Neural cell (in vitro differentiated cells): Measurements from ENCODE around the gene ATF6B.

ENCODE experiments used
- CTCF ChIP-seq: fragments of 450-650 bp; IDR thresholded peaks from 2 replicates; pipeline ENCODE4 v1.5.1; 2014; ENCODE audit warnings: antibody characterized with exemption, mild to moderate bottlenecking, moderate library complexity; ENCODE audit not compliant: poor library complexity, severe bottlenecking
- EP300 ChIP-seq: fragments of 450-650 bp; conservative IDR thresholded peaks from 2 replicates; pipeline ENCODE4 v1.6.1; 2014; ENCODE audit warnings: antibody characterized with exemption, mild to moderate bottlenecking, moderate library complexity; ENCODE audit not compliant: poor library complexity, severe bottlenecking
- EZH2 ChIP-seq: fragments of 200-600, 300-800 bp; shearing (Covaris generic), sonication (generic); IDR thresholded peaks from 2 replicates; pipeline ENCODE4 v1.6.1; 2014; ENCODE audit warnings: antibody characterized with exemption, low read length, borderline replicate concordance, mild to moderate bottlenecking; ENCODE audit not compliant: insufficient read depth, poor library complexity, severe bottlenecking
- MXI1 ChIP-seq: fragments of 450-650 bp; conservative IDR thresholded peaks from 2 replicates; pipeline ENCODE4 v1.6.1; 2014; ENCODE audit warnings: antibody characterized with exemption, mild to moderate bottlenecking; ENCODE audit not compliant: poor library complexity, severe bottlenecking
- POLR2AphosphoS5 ChIP-seq: IDR thresholded peaks from 2 replicates; pipeline ENCODE4 v1.6.1; 2012
- REST ChIP-seq: IDR thresholded peaks from 2 replicates; pipeline ENCODE4 v1.6.1; 2012; ENCODE audit warnings: borderline replicate concordance
- SMC3 ChIP-seq: fragments of 450-650 bp; conservative IDR thresholded peaks from 2 replicates; pipeline ENCODE4 v1.6.1; 2014; ENCODE audit warnings: antibody characterized with exemption, mild to moderate bottlenecking, moderate library complexity; ENCODE audit not compliant: poor library complexity
- TAF1 ChIP-seq: IDR thresholded peaks from 2 replicates; pipeline ENCODE4 v1.6.1; 2012; ENCODE audit warnings: low read depth

GRCh38 chr6:32137454-32137853 lies 9.4 kb upstream of the ATF6B start:
- TF ChIP-seq CTCF (no peak), MXI1 (no peak), REST (no peak), SMC3 (no peak), EZH2 (no peak), EP300 (no peak), TAF1 (no peak), POLR2AphosphoS5 (no peak)
